Endothelial cell of umbilical vein (primary cell): ENCODE measurements around the gene OSGIN1. TPM values are rescaled to one million over a fixed set of nuclear protein-coding genes. Genes with fewer than 3 reads are reported as not detected.

Source experiments
- BruUV-seq: library from RNA; stranded (reverse); fragments of 400-500 nt; replicated peaks from 2 replicates; lab custom pipeline; 2021; lab: Mats Ljungman, UMichigan
- CTCF ChIA-PET: fragments of 300-600, 350-600 bp; sonication (Branson Sonifier 250); formaldehyde crosslinking; loops from one replicate; lab custom pipeline; 2021; ENCODE audit warnings: antibody characterized with exemption, inconsistent platforms; lab: Charles Lee
- POLR2A ChIA-PET: fragments of 300-600, 350-600 bp; sonication (Branson Sonifier 250); formaldehyde crosslinking; loops from one replicate; lab custom pipeline; 2021; ENCODE audit warnings: antibody characterized with exemption, inconsistent platforms; lab: Charles Lee
- DNase-seq: peaks from one replicate; pipeline ENCODE4 v3.0.0-alpha.2; 2011; ENCODE audit warnings: low read depth, low spot score
- FAIRE-seq: peaks from 2 replicates; lab custom pipeline; 2011; peaks lifted over from hg19 to GRCh38; lab: Jason Lieb, UNC
- H2AFZ ChIP-seq: 2 replicates; pipeline ENCODE4 v1.6.0; 2012; ENCODE audit warnings: low read depth, low read length, control low read depth, inconsistent platforms
- H3K27ac ChIP-seq: 2 replicates; pipeline ENCODE4 v1.5.1; 2011; ENCODE audit warnings: low read depth, mild to moderate bottlenecking, control low read depth, low read length, moderate library complexity; ENCODE audit not compliant: insufficient read depth
- H3K27me3 ChIP-seq, 2 experiments: 2 replicates each; pipeline versions ENCODE4 v1.6.0 to v1.6.1; 2011; ENCODE audit warnings: low read length in 2 of 2, mixed read lengths in 1 of 2; ENCODE audit not compliant: control insufficient read depth in 2 of 2, insufficient read depth in 2 of 2
- H3K36me3 ChIP-seq, 2 experiments: 2 replicates in 1 of 2; 3 replicates in 1 of 2; pipeline ENCODE4 v1.5.1; 2011; ENCODE audit warnings: low read length in 2 of 2, mild to moderate bottlenecking in 1 of 2, moderate library complexity in 1 of 2; ENCODE audit not compliant: control insufficient read depth in 2 of 2, insufficient read depth in 2 of 2; ENCODE audit errors: extremely low read depth in 1 of 2
- H3K4me1 ChIP-seq: 3 replicates; pipeline ENCODE4 v1.5.1; 2011; ENCODE audit warnings: mild to moderate bottlenecking, low read length; ENCODE audit not compliant: control insufficient read depth, insufficient read depth; ENCODE audit errors: extremely low read depth
- H3K4me2 ChIP-seq: 2 replicates; pipeline ENCODE4 v1.6.1; 2011; ENCODE audit warnings: low read length, control low read depth, mixed read lengths; ENCODE audit not compliant: insufficient read depth
- H3K4me3 ChIP-seq, 3 experiments: fragments of 200-600 bp in 1 of 3; sonication (generic), shearing (Covaris generic) in 1 of 3; replicated peaks in 1 of 3; 2 replicates each; pipeline ENCODE4 v1.5.1; 2011 to 2016; ENCODE audit warnings: control low read depth in 3 of 3, low read length in 3 of 3, mild to moderate bottlenecking in 2 of 3, inconsistent platforms in 1 of 3, low read depth in 1 of 3, moderate library complexity in 1 of 3; ENCODE audit not compliant: insufficient read depth in 1 of 3
- H3K79me2 ChIP-seq: 2 replicates; pipeline ENCODE4 v1.6.0; 2012; ENCODE audit warnings: low read length, inconsistent platforms; ENCODE audit not compliant: control insufficient read depth, insufficient read depth
- H3K9ac ChIP-seq: replicated peaks from 2 replicates; pipeline ENCODE3; 2011; ENCODE audit warnings: low read length, control low read depth; ENCODE audit not compliant: insufficient read depth; ENCODE audit errors: extremely low read depth
- H3K9me1 ChIP-seq: replicated peaks from 3 replicates; pipeline ENCODE4 v1.6.0; 2011; ENCODE audit warnings: mild to moderate bottlenecking, low read length; ENCODE audit not compliant: control insufficient read depth, insufficient read depth; ENCODE audit errors: extremely low read depth
- H3K9me3 ChIP-seq: replicated peaks from 2 replicates; pipeline ENCODE4 v1.5.1; 2012; ENCODE audit warnings: low read length, inconsistent platforms; ENCODE audit not compliant: control insufficient read depth, insufficient read depth
- H4K20me1 ChIP-seq: replicated peaks from 2 replicates; pipeline ENCODE3; 2011; ENCODE audit warnings: mild to moderate bottlenecking, low read length; ENCODE audit not compliant: control insufficient read depth, insufficient read depth; ENCODE audit errors: extremely low read depth
- EZH2 ChIP-seq: IDR thresholded peaks from 2 replicates; pipeline ENCODE4 v1.6.1; 2012; ENCODE audit warnings: borderline replicate concordance, low read depth, mild to moderate bottlenecking, moderate library complexity, low read length, inconsistent platforms; ENCODE audit not compliant: severe bottlenecking
- FOS ChIP-seq: IDR thresholded peaks from 2 replicates; pipeline ENCODE4 v1.6.1; 2011; ENCODE audit warnings: mild to moderate bottlenecking, low read length, moderate library complexity, borderline replicate concordance; ENCODE audit not compliant: insufficient read depth
- GATA2 ChIP-seq: IDR thresholded peaks from 2 replicates; pipeline ENCODE4 v1.7.0; 2011; ENCODE audit warnings: low read depth, mild to moderate bottlenecking, moderate library complexity, mixed read lengths, low read length; ENCODE audit not compliant: insufficient read length, insufficient read depth
- JUN ChIP-seq: IDR thresholded peaks from 2 replicates; pipeline ENCODE4 v1.6.1; 2011; ENCODE audit warnings: borderline replicate concordance, low read depth; ENCODE audit not compliant: insufficient read length, insufficient read depth
- MYC ChIP-seq: IDR thresholded peaks from one replicate; pipeline ENCODE4 v1.6.1; 2011; ENCODE audit warnings: mild to moderate bottlenecking, low read depth, low read length
- POLR2A ChIP-seq: IDR thresholded peaks from 2 replicates; pipeline ENCODE4 v1.6.1; 2012; ENCODE audit warnings: low read depth, mild to moderate bottlenecking, control low read depth, low read length
- POLR2AphosphoS5 ChIP-seq: IDR thresholded peaks from 2 replicates; pipeline ENCODE4 v1.6.1; 2012; ENCODE audit warnings: low read depth, mild to moderate bottlenecking, control low read depth, low read length, moderate library complexity; ENCODE audit not compliant: insufficient read depth
- dilution Hi-C: fragments of 300-500 bp; cut with MboI; formaldehyde crosslinking; loops from one replicate; pipeline ENCODE4 v1.15.0; 2019; ENCODE audit warnings: low sequenced_read_pairs; ENCODE audit not compliant: extremely low pct_ligation_motif_present
- intact Hi-C: fragments of 100-400 bp; cut with micrococcal nuclease; formaldehyde crosslinking; loops from one replicate; pipeline ENCODE4 v1.10.0; 2022
- polyA plus RNA-seq, 4 experiments: library from polyadenylated mRNA; depleted of rRNA in 3 of 4; stranded (reverse) in 3 of 4; unstranded in 1 of 4; fragments of >200 nt; gene quantifications; 2 replicates each; pipeline versions ENCODE4 v1.2.1 to v1.2.3, GENCODE V29; 2011 to 2012; ENCODE audit warnings: missing spikeins in 1 of 4
- total RNA-seq: library from RNA; stranded (reverse); gene quantifications from 2 replicates; pipeline ENCODE4 v1.2.3, GENCODE V29; 2021
- TF ChIP-seq, protein P1 (sequence below): IDR thresholded peaks from 2 replicates; pipeline ENCODE4 v1.6.1; 2011; ENCODE audit not compliant: insufficient read depth, insufficient read length
- TF ChIP-seq, protein P2 (sequence below), 2 donors: IDR thresholded peaks; 1 replicate in 1 of 2; 2 replicates in 1 of 2; pipeline ENCODE4 v1.5.1; 2011; ENCODE audit warnings: low read length in 2 of 2, mild to moderate bottlenecking in 2 of 2, moderate library complexity in 2 of 2, control low read depth in 1 of 2, inconsistent platforms in 1 of 2, low read depth in 1 of 2; ENCODE audit not compliant: insufficient read depth in 1 of 2; ENCODE audit errors: extremely low read depth in 1 of 2

The OSGIN1 gene
- total and polyA plus RNA-seq, 2 donors (not counting 3 experiments of a cell fraction or from before 2014, with no cell fraction given), result 9.2 to 11.0 TPM

DNA sequence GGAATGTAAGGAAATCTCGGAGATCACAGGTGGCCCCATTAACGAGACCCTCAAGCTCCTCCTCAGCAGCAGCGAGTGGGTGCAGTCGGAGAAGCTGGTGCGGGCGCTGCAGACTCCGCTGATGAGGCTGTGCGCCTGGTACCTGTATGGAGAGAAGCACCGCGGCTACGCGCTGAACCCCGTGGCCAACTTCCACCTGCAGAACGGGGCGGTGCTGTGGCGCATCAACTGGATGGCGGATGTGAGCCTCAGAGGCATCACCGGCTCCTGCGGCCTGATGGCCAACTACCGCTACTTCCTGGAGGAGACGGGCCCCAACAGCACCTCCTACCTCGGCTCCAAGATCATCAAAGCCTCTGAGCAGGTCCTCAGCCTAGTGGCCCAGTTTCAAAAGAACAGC lies 38.0 kb upstream of the OSGIN1 start:
- H3K9ac ChIP-seq, result no peak overlapping the region
- FAIRE-seq (no peak), DNase-seq (no peak)
- H3K4me3 ChIP-seq, result no peak overlapping the region
- TF ChIP-seq POLR2AphosphoS5 (no peak), MYC (no peak), GATA2 (no peak), EZH2 (no peak), FOS (no peak), JUN (no peak), POLR2A (no peak)
- TF ChIP-seq, protein P1, sequence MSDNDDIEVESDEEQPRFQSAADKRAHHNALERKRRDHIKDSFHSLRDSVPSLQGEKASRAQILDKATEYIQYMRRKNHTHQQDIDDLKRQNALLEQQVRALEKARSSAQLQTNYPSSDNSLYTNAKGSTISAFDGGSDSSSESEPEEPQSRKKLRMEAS, result no peak
- TF ChIP-seq, protein P2, sequence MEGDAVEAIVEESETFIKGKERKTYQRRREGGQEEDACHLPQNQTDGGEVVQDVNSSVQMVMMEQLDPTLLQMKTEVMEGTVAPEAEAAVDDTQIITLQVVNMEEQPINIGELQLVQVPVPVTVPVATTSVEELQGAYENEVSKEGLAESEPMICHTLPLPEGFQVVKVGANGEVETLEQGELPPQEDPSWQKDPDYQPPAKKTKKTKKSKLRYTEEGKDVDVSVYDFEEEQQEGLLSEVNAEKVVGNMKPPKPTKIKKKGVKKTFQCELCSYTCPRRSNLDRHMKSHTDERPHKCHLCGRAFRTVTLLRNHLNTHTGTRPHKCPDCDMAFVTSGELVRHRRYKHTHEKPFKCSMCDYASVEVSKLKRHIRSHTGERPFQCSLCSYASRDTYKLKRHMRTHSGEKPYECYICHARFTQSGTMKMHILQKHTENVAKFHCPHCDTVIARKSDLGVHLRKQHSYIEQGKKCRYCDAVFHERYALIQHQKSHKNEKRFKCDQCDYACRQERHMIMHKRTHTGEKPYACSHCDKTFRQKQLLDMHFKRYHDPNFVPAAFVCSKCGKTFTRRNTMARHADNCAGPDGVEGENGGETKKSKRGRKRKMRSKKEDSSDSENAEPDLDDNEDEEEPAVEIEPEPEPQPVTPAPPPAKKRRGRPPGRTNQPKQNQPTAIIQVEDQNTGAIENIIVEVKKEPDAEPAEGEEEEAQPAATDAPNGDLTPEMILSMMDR (IDR thresholded peaks at IDR 0.05; ENCODE audit: extremely low read depth in 1 of 2, insufficient read depth in 1 of 2, low read depth in 1 of 2, low read length in 2 of 2), result no peak
- H3K27me3 ChIP-seq, result no peaks in the 10 kb centered on the region
- H3K27ac ChIP-seq, result no peak overlapping the region
- no peaks in the 10 kb centered on the region for H3K4me1 ChIP-seq
- peaks cover 0 to 28% of the 10 kb centered on the region in 2 experiments for H3K36me3 ChIP-seq
- no peaks in the 10 kb centered on the region for H3K9me1 ChIP-seq
- ChIA-PET CTCF (interaction anchor here (0.9 kb wide), 1 partner anchor 14 kb away, joined by 3 read pairs; no protein-coding TSS in a partner anchor), POLR2A (no interaction called here)
- H2AFZ ChIP-seq, result no peak overlapping the region
- no peaks in the 10 kb centered on the region for H4K20me1 ChIP-seq
- dilution Hi-C loops (no loop called here), intact Hi-C loops (no loop called here)
- no peaks in the 10 kb centered on the region for H3K9me3 ChIP-seq
- H3K79me2 ChIP-seq, result no peaks in the 10 kb centered on the region
- H3K4me2 ChIP-seq, result no peak overlapping the region
- no TSS peak for BruUV-seq
